ENCODE data around the gene NRBF2. TPM values are rescaled to one million over a fixed set of nuclear protein-coding genes. Genes with fewer than 3 reads are reported as not detected.

Gene NRBF2
- total and polyA plus RNA-seq, 2 experiments from 2014 or later: 22.9 to 38.3 TPM

DNA sequence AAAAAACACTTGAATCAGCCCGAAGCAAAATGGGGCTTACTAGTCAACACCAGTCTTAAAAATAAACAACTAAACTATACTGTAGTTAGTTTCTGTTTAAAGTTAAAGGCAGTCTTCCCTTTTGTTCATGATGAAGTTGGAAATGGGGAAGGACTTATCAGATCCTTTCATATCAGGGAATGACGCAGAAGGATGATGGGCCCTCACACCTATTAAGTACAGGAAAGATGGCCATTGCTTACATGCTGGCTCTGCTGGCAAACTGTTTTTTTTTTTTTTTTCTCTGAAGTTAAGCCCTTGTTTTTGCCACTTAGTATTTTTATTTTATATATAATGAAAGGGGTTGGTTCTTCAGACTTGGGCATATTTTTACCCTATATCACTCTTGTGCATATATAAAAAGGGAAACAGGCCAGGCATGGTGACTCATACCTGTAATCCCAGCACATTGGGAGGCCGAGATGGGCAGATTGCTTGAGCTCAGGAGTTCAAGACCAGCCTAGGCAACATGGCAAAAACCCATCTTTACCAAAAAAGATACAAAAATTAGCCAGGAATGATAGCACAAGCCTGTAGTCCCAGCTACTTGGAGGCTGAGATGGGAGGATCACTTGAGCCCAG lies 16.6 kb upstream of the NRBF2 start (continued):
- TF ChIP-seq, protein P1, sequence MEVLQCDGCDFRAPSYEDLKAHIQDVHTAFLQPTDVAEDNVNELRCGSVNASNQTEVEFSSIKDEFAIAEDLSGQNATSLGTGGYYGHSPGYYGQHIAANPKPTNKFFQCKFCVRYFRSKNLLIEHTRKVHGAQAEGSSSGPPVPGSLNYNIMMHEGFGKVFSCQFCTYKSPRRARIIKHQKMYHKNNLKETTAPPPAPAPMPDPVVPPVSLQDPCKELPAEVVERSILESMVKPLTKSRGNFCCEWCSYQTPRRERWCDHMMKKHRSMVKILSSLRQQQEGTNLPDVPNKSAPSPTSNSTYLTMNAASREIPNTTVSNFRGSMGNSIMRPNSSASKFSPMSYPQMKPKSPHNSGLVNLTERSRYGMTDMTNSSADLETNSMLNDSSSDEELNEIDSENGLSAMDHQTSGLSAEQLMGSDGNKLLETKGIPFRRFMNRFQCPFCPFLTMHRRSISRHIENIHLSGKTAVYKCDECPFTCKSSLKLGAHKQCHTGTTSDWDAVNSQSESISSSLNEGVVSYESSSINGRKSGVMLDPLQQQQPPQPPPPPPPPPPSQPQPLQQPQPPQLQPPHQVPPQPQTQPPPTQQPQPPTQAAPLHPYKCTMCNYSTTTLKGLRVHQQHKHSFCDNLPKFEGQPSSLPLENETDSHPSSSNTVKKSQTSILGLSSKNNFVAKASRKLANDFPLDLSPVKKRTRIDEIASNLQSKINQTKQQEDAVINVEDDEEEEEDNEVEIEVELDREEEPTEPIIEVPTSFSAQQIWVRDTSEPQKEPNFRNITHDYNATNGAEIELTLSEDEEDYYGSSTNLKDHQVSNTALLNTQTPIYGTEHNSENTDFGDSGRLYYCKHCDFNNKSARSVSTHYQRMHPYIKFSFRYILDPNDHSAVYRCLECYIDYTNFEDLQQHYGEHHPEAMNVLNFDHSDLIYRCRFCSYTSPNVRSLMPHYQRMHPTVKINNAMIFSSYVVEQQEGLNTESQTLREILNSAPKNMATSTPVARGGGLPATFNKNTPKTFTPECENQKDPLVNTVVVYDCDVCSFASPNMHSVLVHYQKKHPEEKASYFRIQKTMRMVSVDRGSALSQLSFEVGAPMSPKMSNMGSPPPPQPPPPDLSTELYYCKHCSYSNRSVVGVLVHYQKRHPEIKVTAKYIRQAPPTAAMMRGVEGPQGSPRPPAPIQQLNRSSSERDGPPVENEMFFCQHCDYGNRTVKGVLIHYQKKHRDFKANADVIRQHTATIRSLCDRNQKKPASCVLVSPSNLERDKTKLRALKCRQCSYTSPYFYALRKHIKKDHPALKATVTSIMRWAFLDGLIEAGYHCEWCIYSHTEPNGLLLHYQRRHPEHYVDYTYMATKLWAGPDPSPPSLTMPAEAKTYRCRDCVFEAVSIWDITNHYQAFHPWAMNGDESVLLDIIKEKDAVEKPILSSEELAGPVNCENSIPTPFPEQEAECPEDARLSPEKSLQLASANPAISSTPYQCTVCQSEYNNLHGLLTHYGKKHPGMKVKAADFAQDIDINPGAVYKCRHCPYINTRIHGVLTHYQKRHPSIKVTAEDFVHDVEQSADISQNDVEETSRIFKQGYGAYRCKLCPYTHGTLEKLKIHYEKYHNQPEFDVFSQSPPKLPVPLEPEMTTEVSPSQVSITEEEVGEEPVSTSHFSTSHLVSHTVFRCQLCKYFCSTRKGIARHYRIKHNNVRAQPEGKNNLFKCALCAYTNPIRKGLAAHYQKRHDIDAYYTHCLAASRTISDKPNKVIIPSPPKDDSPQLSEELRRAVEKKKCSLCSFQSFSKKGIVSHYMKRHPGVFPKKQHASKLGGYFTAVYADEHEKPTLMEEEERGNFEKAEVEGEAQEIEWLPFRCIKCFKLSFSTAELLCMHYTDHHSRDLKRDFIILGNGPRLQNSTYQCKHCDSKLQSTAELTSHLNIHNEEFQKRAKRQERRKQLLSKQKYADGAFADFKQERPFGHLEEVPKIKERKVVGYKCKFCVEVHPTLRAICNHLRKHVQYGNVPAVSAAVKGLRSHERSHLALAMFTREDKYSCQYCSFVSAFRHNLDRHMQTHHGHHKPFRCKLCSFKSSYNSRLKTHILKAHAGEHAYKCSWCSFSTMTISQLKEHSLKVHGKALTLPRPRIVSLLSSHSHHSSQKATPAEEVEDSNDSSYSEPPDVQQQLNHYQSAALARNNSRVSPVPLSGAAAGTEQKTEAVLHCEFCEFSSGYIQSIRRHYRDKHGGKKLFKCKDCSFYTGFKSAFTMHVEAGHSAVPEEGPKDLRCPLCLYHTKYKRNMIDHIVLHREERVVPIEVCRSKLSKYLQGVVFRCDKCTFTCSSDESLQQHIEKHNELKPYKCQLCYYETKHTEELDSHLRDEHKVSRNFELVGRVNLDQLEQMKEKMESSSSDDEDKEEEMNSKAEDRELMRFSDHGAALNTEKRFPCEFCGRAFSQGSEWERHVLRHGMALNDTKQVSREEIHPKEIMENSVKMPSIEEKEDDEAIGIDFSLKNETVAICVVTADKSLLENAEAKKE (CRISPR knock-in tag; IDR thresholded peaks at IDR 0.05): no peak
- TF ChIP-seq POLR2AphosphoS5 (IDR thresholded peaks at IDR 0.05; ENCODE audit: low read depth) (no peak), ZNF114 (CRISPR knock-in tag; IDR thresholded peaks at IDR 0.05) (no peak), JUNB (IDR thresholded peaks at IDR 0.05; ENCODE audit: unreplicated experiment) (no peak), EZH2phosphoT487 (IDR thresholded peaks at IDR 0.05; ENCODE audit: unreplicated experiment) (no peak)
- TF ChIP-seq, protein P2, sequence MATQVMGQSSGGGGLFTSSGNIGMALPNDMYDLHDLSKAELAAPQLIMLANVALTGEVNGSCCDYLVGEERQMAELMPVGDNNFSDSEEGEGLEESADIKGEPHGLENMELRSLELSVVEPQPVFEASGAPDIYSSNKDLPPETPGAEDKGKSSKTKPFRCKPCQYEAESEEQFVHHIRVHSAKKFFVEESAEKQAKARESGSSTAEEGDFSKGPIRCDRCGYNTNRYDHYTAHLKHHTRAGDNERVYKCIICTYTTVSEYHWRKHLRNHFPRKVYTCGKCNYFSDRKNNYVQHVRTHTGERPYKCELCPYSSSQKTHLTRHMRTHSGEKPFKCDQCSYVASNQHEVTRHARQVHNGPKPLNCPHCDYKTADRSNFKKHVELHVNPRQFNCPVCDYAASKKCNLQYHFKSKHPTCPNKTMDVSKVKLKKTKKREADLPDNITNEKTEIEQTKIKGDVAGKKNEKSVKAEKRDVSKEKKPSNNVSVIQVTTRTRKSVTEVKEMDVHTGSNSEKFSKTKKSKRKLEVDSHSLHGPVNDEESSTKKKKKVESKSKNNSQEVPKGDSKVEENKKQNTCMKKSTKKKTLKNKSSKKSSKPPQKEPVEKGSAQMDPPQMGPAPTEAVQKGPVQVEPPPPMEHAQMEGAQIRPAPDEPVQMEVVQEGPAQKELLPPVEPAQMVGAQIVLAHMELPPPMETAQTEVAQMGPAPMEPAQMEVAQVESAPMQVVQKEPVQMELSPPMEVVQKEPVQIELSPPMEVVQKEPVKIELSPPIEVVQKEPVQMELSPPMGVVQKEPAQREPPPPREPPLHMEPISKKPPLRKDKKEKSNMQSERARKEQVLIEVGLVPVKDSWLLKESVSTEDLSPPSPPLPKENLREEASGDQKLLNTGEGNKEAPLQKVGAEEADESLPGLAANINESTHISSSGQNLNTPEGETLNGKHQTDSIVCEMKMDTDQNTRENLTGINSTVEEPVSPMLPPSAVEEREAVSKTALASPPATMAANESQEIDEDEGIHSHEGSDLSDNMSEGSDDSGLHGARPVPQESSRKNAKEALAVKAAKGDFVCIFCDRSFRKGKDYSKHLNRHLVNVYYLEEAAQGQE (IDR thresholded peaks at IDR 0.05; ENCODE audit: unreplicated experiment): no peak
